GM21717 (cell line): ENCODE measurements around the gene PTPRO.

Experiments used
- ATAC-seq: cut with Tn5 transposase; IDR thresholded peaks from one replicate; pipeline ENCODE4 v1.9.1; 2021; ENCODE audit warnings: mild to moderate bottlenecking, moderate library complexity; ENCODE audit not compliant: unreplicated experiment

The PTPRO gene

DNA sequence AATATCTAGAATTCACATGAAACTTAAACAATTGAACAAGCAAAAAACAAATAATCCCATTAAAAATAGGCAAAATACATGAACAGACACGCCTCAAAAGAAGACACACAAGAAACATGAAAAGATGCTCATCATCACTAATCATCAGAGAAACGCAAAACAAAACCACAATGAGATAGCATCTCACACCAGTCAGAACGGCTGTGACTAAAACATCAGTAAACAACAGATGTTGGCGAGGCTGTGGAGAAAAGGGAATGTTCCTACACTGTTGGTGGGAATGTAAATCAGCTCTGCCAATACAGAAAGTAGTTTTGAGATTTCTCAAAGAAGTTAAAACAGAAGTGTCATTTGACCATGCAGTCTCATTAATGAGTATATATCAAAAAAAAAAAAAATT, 121.3 kb downstream of the PTPRO start:
- no peak for ATAC-seq

DNA sequence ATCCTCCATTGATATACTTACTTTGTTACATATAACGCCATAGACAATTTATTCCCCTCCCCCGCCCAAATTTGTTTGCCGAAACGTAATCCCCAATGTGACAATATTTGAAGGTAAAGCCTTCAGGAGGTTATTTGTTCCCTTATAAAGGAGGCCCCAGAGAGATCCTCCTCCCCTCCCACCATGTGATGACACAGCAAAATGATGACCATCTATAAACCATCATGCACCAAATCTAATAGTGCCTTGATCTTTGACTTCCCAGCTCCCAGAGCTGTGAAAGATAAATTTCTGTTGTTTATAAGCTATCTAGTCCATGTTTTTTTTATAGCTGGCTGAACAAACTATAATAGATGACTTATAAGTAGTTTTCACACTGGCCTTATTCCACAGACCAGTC, 122.2 kb downstream of the PTPRO start:
- ATAC-seq = no peak

DNA sequence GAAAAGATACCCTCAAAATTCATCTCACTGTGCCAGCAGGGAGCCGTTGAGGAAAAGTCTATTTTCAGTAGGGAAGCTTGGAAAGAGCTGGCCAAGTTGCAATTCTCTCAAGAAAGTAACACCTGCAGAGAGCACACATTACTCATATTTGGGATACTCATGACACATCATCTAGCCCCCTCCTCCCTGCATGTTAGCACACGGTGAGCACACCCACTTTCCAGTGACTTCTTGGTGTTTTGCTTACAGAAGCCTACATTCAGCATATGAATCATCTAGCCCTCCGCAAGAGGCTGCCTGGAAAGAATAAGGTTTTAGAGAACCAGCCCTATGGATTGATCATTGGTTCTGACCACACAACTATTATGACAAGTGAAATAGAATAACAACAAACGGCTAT, 124.5 kb downstream of the PTPRO start:
- no peak for ATAC-seq

DNA sequence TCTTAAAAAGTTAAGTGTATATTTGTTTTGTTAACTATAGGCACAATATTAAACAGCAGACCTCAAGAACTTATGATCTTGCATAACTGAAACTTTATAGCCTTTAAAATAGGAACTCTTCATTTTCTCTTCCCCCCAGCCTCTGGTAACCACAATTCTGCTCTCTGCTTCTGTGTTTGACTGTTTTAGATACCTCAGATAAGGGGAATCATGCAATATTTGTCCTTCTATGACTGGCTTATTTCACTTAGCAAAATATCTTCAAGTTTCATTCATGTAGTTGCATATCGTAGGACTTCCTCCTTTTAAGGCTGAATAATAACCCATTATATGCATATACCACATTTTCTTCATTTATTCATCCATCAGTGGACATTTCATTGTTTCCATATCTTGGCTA, 131.3 kb downstream of the PTPRO start:
- no peak for ATAC-seq

DNA sequence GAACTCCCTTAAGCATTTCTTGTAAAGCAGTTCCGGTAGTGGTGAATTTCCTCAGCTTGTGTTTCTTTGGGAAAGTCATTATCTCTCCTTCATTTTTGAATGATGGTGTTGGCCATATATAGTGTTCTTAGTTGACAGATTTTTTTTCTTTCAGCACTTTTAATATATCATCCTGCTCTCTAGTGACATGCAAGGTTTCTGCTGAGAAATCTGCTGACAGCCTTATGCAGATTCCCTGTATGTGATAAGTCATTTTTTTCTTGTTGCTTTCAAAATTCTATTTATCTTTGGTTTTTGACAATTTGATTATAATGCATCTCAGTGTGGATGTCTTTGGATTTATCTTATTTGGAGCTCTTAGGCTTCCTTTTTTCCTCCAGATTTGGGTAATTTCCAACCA, 135.7 kb downstream of the PTPRO start:
- ATAC-seq = no peak

DNA sequence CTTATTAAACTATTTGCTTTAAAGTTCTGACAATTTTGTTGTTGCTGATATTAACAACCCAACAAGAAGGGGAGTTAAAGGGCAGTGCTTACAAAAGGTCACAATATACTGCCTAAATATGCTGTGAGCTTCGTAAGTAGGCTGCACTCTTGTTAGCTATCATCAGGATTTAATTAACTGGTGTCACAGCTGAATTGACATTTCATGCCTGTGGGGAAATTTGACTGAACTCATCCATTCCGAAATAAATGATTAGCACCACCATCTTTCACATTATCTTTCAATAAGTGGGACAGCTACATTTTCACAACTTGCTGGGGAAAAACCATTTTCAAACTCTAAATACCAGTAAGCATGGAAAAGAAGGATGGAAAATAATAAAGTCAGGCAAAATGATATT, 146.6 kb downstream of the PTPRO start:
- no peak for ATAC-seq

DNA sequence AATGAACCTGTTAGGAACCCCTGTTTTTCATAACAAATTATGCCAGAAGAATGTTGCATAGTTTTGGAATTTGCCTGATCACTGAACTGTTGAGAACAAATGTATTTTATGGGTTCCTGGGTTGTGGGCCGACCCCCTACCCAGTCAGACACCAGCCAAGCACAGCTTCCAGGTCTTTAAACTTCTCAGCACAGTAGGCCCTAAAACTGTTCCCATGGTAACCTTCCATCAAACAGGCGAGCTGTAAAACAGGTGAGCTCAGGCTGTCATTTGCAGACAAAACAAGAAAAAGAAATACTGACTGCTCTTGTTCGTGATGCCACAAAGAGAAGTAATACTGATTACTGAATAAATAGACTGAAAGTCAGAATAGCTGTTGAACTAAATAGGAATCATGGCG, 147.0 kb downstream of the PTPRO start:
- no peak for ATAC-seq

DNA sequence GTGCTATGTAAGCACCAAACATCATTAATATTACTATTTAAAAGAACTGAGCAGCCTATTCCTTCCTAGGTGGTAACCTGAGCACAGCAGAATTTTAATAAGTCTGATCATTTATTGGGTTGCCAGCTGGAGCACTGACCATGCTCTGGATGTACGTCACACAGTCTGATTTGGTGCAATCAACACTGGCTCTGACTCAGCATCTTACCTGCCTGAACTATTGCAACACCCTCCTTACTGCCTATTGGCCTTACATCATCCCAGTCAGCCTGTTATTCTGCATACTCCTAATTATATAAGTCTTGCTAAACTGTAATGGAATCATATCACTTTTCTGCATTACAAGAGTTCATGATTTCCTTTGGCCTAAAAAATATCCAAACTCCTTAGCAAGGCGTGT, 149.7 kb downstream of the PTPRO start:
- no peak for ATAC-seq

DNA sequence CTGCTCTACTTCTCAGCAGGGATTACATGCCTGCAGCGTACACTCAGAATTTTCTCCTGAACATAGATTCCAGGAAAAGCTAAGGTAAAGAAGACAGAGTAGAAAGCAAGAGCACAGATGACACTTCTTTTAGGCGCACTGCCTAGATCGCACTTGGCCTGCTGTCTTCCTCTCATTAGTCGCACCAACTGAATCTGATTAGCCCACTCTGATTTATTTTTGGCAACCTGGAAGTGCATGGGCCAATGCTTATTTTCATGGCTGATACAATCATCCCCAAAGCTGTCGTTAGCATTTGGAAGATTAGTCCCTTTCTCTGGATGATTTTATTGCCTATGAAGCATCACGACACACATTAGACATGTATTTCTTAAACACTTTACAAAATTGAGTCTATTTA, 152.5 kb downstream of the PTPRO start:
- ATAC-seq = no peak

DNA sequence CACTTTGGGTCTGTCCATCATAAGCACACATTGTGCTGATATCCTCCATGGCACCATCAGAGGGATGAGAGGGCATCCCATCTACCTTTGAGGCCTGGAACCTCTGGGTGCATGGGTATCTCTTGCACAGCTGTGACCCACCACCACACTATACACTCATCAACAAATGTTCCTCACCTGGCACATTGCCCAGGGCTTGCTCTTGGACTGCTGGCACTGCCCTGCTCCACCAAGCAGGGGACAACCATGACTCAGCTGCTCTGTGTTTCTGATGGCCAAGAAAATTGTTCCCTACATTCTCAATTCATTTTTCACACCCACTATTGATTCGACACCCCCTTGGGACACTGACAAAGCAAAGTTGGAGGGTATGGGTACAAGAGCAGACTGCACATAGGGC, 155.5 kb downstream of the PTPRO start:
- ATAC-seq = no peak

DNA sequence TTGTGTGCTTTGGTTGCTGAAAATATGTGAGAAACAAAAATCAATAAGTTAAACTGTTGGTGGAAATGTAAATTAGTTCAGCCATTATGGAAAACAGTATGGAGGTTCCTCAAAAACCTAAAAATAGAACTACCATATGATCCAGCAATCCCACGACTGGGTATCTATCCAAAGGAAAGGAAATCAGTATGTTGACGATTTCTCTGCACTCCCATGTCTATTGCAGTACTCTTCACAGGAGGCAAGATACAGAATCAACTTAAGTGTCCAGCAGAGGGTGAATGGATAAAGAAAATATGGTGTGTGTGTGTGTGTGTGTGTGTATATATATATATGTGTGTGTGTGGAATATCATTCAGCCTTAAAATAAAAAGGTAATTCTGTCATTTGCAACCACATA, 159.5 kb downstream of the PTPRO start:
- no peak for ATAC-seq

DNA sequence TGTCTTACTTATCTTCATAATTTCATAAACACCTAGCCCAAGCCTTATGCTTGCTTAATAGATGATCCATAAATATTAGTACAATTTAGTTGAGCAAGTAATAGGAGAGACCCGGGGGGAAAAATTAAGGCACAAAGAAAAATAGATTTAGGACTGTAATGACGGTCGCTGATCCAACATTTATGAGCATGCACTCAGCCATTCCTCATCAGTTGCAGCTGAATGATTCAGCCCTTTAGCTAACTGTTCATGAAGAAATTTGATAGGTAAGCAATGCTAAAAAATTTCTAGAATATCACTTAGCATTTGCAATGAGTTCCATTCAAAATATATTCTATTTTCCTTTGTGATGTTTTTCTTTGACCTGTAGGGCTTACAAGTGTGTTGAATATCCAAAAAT, 163.2 kb downstream of the PTPRO start:
- no peak for ATAC-seq

DNA sequence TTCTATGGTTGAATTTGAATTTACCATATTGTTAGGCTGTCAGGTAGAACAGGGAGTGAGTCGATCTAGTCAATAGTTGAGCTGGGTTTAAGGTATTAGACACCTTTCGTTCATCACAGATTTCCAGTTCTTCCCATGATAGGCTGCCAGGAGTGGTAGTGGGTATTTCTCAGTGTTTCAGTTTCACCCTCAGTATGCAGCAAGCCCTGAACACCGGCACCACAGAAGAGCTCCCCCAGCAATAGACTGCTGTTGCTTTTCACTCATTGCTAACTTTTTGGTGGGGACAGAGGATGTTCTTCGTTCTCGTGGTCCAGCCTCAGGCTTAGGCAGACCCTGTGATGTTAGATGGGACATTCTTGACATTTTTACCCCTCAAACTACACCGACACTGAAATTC, 164.6 kb downstream of the PTPRO start:
- ATAC-seq = no peak

DNA sequence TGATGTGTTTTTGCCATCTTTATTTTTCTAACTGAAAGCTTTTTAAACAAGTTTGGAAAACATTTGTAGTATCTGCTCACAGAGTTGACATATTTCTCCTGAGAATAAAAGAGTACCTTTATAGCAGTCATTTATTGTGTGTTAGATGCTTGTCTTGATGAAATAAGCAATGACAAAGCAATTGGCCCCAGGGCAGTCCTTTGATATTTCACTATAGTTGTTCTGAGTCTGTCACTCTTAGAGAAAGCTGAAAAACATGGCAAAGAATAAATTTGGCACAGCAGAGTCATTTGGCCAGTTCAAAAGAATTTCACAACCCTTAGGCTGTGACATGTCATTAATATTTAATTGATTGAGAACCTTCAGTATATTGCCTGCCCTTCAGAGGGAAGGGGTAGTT, 166.2 kb downstream of the PTPRO start:
- ATAC-seq = no peak

DNA sequence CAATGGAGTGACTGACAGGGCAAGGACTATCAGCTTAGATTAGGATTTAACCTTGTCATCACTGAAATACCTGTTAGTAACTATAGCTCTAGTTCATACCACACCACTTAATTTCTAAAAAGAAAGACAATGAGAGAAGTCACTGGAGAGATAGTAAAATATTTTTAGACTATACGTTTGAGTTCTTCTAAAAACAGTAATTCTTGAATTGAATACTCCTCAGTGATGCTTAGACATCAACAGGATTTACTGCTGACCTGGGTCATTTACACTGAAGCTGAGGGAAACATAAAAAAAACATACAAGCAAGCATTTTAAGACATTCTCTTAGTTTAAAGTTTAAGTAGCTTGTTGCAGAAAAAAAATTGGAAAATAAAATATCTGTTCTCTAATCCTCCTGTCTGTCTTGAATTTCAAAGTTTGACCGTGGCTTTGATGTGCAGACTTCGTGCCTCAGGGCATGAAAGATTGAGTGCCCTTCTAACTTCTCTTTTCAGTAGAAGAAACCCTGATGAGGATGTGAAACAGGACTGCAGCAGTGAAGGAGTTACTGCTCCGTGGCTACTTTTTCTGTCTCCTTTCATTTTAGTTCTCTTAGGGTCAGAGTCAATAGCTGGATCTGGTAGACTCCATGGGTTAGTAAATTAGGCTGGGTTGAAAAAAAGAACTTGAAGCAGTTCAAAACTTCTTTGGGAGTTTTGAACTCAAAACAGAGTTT, 172.2 kb downstream of the PTPRO start:
- ATAC-seq = no peak

DNA sequence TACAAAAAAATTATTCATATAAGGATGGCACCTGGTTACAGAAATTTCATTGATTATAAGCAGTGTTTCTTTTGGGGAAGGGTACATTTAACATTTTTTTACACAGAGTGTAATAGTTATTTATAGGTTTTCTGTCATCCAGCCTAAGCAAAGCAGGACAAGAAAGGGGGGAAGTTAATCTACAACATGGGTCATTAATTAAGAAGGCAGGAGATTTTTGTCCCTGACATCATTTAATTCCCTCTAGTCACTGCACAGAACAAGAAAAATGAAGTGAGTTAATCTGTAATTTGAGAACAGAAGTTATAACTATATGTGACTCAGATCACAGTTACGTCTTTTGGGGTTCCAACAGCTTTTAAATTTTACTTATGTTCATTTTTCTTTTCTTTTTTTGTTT, 173.4 kb downstream of the PTPRO start:
- ATAC-seq = no peak

DNA sequence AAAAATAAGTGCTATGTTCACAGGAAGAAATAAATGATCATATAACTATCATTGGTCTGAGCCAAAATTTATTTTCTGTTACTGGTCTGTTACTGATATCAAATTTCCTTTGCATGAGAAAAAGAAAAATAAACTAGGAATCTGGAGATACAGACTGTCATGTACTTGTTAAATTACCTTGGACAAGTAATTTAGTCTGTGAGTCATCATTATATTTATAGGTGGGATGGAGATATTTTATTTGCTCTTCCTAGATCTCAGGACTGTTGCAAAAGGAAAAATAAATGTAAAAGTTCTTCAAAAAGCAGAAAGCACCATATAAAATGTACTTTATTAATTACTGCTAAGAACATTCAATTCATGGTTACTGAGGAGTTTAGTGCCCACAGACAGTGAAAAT, 174.4 kb downstream of the PTPRO start:
- no peak for ATAC-seq

DNA sequence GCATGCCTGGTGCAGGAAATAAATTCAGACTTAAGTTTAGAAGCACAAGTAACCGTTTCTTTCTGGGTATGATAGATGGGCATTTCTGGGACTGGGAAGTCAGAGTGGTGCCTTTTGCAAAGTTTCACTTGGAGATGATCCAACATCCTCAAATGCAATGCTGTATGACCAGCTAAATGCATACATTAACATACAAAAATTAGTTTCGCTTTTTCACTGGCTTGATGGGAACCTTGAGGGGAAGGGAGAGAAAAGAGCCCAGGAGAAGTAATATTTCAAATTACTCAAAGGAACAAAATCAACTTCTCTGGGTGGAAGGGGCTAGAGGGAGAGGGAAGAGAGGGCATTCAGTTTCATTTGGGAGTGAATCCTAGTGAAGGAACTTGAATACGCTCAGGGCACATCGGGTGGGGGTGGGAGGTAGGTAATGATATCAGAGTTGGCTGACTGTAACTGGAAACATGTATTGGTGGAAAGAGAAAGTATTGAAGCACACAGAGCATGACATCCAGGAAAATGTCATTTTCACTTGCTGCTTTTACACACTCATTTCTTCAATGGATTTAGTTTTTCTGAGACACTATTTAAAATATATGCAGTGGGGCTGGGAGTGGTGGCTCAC, 175.5 kb downstream of the PTPRO start:
- no peak for ATAC-seq

DNA sequence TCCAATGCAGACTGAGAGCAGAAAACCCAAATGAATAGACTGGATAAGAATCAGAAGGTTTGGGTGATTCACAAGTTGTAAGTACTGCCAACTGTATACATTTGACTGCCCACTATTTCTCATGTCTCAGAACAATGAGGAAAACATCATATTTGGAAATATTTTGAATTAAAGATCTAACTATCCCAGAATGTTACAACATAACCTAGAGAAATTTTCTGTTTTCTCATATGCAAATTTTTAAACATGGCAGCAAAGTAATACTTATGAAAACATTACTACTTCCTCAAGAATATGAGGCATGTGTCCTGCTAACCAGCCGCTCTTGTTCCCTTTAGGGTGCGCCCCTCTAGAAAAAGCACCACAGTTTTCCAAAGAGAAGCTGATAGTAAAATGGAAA, 179.9 kb downstream of the PTPRO start:
- ATAC-seq = no peak

DNA sequence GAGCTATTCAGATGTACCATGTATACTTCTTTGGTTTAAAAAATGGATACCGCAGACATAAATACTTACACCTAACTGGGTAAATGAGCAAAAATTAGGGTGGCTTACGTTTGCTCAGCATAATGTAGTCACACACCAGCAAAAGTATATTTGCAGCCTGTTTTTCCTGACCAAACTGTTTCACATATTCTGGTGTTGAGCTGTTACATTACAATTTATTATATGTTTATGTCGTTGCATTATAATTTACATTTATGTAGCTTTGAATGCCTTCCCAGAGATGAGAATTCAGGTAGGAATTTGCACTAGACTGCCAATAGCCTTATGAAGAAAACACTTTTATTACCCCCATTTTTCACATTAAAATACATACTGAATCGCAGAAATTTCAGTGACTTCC, 183.3 kb downstream of the PTPRO start:
- ATAC-seq = no peak

DNA sequence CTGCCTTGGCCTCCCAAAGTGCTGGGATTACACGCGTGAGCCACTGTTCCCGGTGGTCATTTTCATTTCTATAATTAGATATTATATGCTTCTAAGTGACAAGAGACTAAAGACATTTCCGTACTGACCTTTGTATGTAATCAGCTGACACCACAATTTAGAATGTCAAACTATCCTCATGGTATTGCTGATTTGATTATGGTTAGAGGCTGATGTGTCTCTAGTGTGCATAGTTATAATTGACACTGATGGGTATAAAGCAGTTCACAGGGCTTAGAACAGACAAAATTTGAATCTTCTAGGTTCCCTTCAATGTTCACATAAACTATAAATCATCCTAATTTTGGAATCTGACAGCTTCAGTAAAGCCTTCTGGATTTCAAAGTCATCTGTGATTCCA, 192.7 kb downstream of the PTPRO start:
- no peak for ATAC-seq

DNA sequence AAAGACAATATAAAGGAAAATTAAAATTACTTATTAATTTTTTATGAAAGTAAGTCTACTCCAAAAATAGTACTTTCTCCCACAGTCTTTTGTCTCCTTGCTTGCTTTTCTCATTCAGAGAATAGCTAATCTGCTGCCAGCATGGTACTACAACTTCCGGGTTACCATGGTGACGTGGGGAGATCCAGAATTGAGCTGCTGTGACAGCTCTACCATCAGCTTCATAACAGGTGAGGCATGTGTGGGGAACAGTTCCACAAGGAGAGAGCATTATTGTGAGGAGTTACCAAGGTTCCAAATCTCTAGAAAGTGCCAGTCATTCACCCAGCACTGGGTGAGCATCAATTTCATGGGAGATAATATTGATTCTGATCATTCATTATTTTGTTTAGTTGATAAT, 197.8 kb downstream of the PTPRO start:
- ATAC-seq = no peak

DNA sequence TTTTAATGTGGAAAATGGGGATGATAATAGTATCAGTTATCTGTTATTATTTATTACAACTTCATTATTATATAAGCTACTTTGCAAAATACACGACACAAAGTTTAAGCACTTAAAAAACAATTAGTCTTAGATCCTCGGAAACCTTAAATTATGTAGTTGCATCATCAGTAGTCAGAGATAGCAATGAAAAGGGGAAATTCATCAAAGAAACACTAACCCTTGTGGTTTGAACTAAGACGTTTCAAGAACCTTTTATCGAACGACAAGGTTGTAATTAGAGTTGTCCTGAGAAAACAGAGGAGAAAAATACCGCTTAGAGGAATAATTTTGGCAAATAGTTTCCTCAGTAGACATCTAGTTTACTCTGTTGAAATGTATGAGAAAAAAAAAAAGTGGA, 198.5 kb downstream of the PTPRO start:
- ATAC-seq = no peak
